Ishikawa (cell line): ENCODE data around the gene MBTPS1.

Experiments
- CEBPB ChIP-seq: IDR thresholded peaks from 2 replicates; pipeline ENCODE4 v1.6.1; 2012
- CREB1 ChIP-seq: IDR thresholded peaks from 2 replicates; pipeline ENCODE4 v1.6.1; 2012; ENCODE audit warnings: low read depth
- EGR1 ChIP-seq: IDR thresholded peaks from 2 replicates; pipeline ENCODE4 v1.6.1; 2012
- EP300 ChIP-seq: IDR thresholded peaks from 2 replicates; pipeline ENCODE4 v1.6.1; 2012; ENCODE audit warnings: borderline replicate concordance
- FOXM1 ChIP-seq: IDR thresholded peaks from 2 replicates; pipeline ENCODE4 v1.6.1; 2012; ENCODE audit warnings: low read depth, borderline replicate concordance
- NFIC ChIP-seq: IDR thresholded peaks from 2 replicates; pipeline ENCODE4 v1.6.1; 2012
- RAD21 ChIP-seq: IDR thresholded peaks from 2 replicates; pipeline ENCODE4 v1.6.1; 2012; ENCODE audit warnings: low read depth
- REST ChIP-seq: IDR thresholded peaks from 2 replicates; pipeline ENCODE4 v1.6.1; 2012; ENCODE audit warnings: low read depth, mild to moderate bottlenecking
- TAF1 ChIP-seq: IDR thresholded peaks from 2 replicates; pipeline ENCODE4 v1.6.1; 2012; ENCODE audit warnings: low read depth, mild to moderate bottlenecking
- TCF12 ChIP-seq: IDR thresholded peaks from 2 replicates; pipeline ENCODE4 v1.6.1; 2012; ENCODE audit warnings: low read depth
- TEAD4 ChIP-seq: IDR thresholded peaks from 2 replicates; pipeline ENCODE4 v1.6.1; 2012
- YY1 ChIP-seq: IDR thresholded peaks from 2 replicates; pipeline ENCODE4 v1.6.1; 2012; ENCODE audit warnings: low read depth
- ZBTB7A ChIP-seq: IDR thresholded peaks from 2 replicates; pipeline ENCODE4 v1.6.1; 2012; ENCODE audit warnings: low read depth
- TF ChIP-seq, protein P1 (sequence below): IDR thresholded peaks from 2 replicates; pipeline ENCODE4 v1.6.1; 2012
- TF ChIP-seq, protein P2 (sequence below): IDR thresholded peaks from 2 replicates; pipeline ENCODE4 v1.6.1; 2012

The MBTPS1 gene

DNA sequence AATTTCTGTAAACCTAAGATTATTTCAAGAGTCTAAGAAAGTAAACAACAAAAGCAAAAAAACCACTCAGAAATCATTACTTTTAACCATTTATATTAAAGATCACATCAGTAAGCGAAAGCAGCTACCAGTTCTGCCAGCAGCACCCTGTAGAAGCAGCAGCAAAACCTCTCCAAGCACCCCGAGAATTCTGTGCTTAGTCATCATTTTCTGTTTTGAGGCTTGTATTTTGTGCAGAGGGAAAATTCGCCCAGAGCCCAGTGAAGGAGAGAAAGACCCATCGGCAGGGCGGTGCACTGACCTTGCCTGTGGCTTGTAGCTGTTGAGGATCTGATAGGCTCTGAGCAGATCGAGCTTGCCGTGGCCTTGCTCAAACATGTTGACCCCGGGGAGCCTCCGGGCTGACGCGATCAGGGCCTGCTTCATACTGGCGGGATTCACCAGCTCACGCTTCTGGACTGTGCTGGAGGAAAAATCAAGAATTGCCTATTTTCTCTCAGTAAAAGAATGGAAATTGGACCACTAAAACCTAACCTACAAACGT, 35.2 kb downstream of the MBTPS1 start:
- no peak for TF ChIP-seq TAF1
- no peak for TF ChIP-seq ZBTB7A
- TF ChIP-seq FOXM1: no peak
- TF ChIP-seq REST: no peak
- no peak for TF ChIP-seq TCF12
- TF ChIP-seq YY1: no peak
- TF ChIP-seq, protein P1, sequence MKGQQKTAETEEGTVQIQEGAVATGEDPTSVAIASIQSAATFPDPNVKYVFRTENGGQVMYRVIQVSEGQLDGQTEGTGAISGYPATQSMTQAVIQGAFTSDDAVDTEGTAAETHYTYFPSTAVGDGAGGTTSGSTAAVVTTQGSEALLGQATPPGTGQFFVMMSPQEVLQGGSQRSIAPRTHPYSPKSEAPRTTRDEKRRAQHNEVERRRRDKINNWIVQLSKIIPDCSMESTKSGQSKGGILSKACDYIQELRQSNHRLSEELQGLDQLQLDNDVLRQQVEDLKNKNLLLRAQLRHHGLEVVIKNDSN: no peak

GRCh38 chr16:84080813-84081212, 35.9 kb downstream of the MBTPS1 start:
- TF ChIP-seq YY1: no peak
- TF ChIP-seq FOXM1: no peak
- no peak for TF ChIP-seq EP300
- TF ChIP-seq TCF12: no peak
- TF ChIP-seq ZBTB7A: no peak
- no peak for TF ChIP-seq TAF1
- TF ChIP-seq, protein P2, sequence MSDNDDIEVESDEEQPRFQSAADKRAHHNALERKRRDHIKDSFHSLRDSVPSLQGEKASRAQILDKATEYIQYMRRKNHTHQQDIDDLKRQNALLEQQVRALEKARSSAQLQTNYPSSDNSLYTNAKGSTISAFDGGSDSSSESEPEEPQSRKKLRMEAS: no peak
- no peak for TF ChIP-seq TEAD4
- TF ChIP-seq CEBPB: no peak
- TF ChIP-seq EGR1: no peak
- TF ChIP-seq NFIC: no peak
- no peak for TF ChIP-seq RAD21

DNA sequence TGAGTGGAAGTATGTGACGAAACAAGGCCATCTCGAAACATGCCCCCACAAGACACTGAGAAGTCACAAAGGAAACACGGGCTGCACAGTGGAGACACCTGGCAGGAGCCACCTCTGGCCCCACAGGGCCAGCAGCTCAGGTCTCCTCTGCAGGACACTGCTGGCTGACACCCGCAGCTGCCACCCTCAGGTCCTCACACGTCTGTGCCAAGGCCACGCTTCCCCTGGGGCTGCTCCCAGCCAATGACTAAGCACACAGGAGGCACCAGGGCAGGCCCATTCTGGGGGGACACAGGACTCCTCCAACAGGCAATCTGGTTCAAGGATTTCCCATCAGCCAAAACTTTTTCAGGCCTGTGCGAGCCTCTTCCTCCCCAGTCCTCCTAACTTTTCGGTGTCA, 36.4 kb downstream of the MBTPS1 start:
- TF ChIP-seq, protein P2: no peak
- no peak for TF ChIP-seq FOXM1
- no peak for TF ChIP-seq ZBTB7A
- TF ChIP-seq NFIC: no peak
- TF ChIP-seq TEAD4: no peak
- TF ChIP-seq, protein P1: no peak
- no peak for TF ChIP-seq EGR1
- TF ChIP-seq CREB1: no peak
- TF ChIP-seq EP300: no peak
- no peak for TF ChIP-seq TCF12
- TF ChIP-seq REST: no peak
- no peak for TF ChIP-seq TAF1
- TF ChIP-seq CEBPB: no peak
- TF ChIP-seq RAD21: no peak
- TF ChIP-seq YY1: no peak

GRCh38 chr16:84079664-84080063, 37.1 kb downstream of the MBTPS1 start:
- no peak for TF ChIP-seq TEAD4
- TF ChIP-seq, protein P1: no peak
- no peak for TF ChIP-seq ZBTB7A
- no peak for TF ChIP-seq CEBPB
- no peak for TF ChIP-seq YY1

DNA sequence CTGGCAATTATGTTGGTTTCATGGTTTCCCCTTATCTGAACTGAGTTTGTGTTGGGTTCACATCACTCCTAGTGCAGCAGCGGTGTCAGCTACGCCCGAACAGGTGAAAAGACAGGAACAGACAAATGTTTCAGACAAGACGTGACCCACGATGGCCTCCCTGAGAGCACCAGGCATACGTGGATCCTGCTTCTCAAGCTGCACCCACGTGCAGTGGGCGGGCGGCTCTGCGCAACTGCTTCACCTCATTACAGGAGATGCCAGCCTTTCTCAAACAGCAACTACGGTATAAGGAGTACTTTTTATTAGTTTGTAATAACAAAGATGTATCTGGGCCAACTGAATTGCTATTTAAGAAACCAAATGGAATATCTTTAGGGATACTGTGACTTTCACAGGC, 41.4 kb downstream of the MBTPS1 start:
- no peak for TF ChIP-seq TCF12
- no peak for TF ChIP-seq REST
- no peak for TF ChIP-seq YY1
- no peak for TF ChIP-seq ZBTB7A
- no peak for TF ChIP-seq EGR1
- no peak for TF ChIP-seq CEBPB
- no peak for TF ChIP-seq EP300
- TF ChIP-seq, protein P1: no peak
- TF ChIP-seq TEAD4: no peak
- no peak for TF ChIP-seq FOXM1
- TF ChIP-seq CREB1: no peak
- TF ChIP-seq, protein P2: no peak
- no peak for TF ChIP-seq NFIC
- TF ChIP-seq TAF1: no peak
- no peak for TF ChIP-seq RAD21
